ENCODE results near the gene SPG21. TPM values are rescaled to one million over a fixed set of nuclear protein-coding genes. Genes with fewer than 3 reads are reported as not detected.

Gene SPG21
- total RNA-seq, 1 donor from 2014 or later, result 93.7 TPM

DNA sequence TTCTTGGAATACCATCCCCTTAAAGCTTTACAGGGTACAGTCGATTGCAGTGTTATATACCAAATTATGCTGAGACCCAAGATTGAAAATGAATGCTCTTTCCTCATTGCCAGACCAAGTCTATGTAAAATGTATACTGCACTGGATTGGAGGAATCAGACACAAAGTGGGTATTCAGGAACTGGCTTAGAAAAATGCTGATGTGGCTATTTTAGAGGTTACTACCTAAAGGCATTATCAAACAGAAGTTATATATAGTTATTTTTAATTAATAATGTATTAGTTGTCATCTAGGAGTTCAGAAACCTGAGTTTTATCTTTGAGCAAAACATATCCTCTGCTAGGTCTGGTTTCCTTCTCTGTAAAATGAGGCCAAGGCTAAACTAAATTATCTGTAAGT lies 3.6 kb upstream of the SPG21 start:
- DNase-seq (ENCODE audit: low spot score), result no peak

DNA sequence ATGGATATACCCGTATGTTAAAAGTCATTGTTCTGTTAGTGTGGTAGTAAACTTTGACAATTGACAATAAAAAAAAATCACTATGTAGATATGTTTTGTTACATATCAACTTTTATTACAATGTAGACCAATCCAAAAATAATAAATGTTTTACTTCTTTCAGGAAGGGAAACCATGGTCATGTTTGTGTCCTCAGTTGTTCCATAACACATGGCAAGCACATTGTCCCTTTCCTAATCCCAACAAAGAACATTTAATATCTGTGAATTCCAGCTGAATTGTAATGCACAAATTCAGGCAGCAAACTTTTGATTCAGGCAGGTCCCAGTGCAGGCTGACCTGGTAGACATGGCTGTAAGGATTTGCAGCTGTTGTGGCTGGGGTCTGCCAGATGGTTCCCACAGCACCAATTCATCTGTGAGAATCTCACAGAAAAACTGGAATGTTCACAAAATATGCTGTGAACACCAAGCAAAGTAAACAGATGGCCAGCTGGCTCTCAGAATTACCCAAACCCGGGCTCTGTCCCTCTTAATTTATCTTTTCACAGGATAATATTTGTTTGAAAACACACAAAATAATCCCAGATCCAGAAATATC lies 1.9 kb upstream of the SPG21 start:
- DNase-seq (ENCODE audit: low spot score), result no peak

DNA sequence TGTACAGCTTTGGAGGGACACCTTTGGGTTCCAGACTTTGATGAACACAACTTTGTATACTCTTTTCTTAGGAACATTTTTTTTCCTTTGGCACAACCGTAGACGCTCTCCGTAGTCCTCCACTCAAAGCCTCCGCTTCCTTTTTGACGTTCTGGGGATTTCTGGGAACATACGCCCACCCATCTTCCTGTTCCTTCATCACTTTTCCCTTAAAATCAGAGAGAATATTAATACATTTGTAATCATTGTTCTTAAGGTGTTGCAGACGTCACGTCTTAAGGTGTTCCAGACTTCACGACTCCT lies 405 bp upstream of the SPG21 start:
- no peak for DNase-seq (ENCODE audit: low spot score)

DNA sequence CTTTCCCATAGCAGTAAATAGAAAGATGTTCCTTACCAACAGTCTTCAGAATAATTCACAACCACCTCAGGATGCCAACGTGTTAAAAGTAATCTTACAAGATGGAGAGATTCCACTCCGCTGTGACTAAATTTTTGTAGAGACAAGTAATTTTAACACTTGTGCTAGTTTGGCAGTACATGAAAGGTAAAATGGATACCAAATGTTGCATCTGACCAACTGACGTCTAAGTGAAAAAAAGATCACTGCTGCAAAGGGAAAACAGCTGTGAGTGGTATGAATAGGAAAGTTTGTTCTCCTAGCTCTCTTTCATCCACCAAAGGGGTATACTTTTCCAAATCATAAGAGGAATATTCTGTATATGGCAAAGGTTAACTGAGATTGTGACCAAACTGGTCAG lies 2.6 kb downstream of the SPG21 start:
- DNase-seq (ENCODE audit: low spot score), result no peak

DNA sequence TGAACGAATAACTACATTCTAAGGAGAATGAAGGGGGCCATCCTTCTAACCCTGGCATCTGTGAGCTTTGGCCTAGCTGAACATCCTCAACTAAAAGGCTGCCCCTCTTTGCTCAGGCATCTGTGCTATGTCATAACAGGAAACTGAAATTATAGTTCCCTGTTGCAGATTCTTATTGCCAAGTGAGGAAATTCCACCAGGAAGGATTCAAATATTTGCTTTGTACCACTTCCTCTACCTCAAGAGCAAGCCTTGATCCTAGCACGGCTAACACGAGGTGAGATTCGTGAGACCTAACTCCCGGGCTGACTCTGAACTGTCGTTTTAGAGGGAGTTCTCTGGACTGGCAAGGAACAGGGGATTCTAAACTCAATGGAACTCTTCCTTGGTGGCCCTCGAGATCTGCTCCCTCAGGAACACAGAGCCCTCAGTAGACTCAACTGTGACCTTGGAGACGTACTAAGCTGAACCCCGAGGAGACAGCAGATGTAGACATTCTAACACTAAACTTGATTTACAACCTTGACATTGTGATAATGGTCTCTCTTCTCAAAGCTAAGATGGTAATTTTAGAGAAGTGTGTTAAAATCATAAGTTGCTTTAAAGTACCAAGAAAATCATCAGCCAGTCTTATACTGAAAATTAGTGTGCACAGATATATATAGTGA lies 4.2 kb downstream of the SPG21 start:
- DNase-seq (ENCODE audit: low spot score), result no peak

DNA sequence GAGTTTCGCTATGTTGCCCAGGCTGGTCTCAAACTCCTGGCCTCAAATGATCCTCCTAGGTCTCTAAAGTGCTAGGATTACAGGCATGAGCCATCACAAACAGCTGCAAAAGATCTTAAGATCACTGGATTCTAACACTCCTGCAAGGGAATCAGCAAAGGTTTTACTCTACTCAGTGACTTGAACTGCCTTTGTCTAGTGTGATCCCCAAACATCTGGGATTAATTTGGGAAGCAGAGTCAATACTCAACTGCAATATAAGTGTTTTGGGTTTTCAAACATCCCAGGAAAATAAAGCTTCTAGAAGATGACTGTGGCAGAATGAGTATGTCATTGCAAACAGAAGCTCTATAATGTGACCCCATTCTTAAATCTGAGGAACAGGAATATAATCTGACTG lies 7.2 kb downstream of the SPG21 start:
- DNase-seq (ENCODE audit: low spot score), result no peak

DNA sequence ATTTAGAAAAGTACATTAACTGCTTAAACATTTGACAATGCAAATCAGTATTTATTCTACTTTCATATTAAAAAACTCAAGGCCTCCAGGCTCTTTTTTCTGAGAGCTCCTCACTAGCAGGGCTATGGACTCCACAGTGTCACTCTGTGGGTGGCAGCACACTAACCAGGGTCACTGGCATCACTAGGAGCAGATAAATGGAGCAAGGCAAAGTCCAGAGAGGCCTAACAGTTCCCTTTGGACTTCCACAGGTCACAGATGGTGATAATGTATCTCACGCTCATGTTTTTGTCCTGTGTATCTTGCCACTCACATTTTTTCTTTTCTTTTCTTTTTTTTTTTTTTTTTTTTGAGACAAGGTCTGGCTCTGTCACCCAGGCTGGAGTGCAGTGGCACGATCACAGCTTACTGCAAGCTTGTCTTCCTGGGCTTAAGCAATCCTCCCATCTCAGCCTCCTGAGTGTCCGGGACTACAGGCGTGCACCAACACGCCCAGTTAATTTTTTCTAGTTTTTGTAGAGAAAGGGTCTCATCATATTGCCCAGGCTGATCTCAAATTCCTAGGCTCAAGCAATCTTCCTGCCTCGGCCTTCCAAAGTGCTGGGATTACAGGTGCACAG lies 7.8 kb downstream of the SPG21 start:
- no peak for DNase-seq (ENCODE audit: low spot score)

DNA sequence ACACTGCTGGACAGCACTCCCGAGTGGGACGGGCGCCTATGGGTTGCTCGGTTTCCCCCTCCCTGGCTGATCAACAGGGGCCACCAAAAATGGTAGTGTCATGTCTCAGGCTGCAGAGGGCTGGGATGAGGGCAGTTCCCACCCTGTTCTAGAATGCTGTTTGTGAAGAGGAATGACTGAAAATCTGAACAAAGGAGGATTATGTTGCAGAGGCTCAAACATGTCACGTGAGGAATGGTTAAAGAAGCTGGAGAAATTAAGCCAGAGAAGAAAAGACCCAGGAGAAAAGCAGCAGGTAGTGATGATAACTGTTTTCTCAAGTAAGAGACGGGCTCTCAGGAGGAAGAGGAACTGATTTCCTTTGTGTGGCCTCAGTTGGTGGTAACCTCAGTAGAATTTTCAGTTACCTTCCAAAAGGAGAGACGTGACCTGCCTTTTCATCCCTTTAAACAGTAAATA lies 10.4 kb downstream of the SPG21 start:
- no peak for DNase-seq (ENCODE audit: low spot score)

DNA sequence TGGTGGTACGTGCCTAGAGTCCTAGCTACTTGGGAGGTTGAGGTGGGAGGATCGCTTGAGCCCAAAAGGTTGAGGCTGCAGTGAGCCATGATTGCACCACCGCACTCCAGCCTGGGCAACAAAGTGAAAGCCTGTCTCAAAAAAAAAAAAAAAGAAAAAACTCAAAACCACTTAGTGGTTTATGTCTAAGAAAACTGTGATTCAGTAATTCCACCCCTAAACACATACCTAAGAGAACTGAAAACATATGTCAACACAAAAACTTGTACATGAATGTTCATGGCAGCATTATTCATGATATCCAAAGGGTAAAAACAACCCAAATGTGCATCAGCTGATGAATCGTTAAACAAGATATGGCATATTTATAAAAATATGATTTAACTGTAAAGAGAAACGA lies 14.3 kb downstream of the SPG21 start:
- DNase-seq (ENCODE audit: low spot score), result no peak

DNA sequence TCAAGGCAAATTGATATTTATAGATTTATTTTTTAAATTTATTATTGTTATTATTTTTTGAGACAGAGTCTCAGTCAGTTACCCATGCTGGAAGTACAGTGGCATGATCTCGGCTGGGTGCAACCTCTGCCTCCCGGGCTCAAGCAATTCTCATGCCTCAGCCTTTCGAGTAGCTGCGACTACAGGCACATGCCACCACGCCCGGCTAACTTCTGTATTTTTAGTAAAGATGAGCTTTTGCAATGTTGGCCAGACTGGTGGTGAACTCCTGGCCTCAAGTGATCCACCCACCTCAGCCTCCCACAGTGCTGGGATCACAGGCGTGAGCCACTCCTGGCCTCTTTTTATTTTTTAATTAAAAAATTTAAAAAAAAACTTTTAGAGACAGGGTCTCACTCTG lies 19.0 kb downstream of the SPG21 start:
- no peak for DNase-seq (ENCODE audit: low spot score)

DNA sequence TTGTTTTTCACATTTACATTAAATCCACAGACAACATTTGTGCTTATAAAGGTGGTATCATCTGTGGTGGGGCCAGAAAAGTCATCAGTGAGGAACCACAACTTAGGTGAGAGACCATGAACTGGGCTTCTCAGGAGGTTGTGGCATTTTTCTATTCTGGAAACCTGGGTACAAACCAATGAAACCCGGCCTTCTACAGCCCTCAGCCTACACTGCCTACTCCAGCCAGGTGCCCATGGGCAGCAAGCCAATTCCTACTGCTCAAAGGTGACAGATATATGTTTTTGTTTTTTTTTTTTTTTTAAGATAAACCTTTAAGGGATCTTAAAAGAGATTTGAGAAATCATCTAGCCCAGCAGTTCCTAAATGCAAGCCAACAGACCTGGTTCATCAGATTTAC lies 20.3 kb downstream of the SPG21 start:
- no peak for DNase-seq (ENCODE audit: low spot score)

DNA sequence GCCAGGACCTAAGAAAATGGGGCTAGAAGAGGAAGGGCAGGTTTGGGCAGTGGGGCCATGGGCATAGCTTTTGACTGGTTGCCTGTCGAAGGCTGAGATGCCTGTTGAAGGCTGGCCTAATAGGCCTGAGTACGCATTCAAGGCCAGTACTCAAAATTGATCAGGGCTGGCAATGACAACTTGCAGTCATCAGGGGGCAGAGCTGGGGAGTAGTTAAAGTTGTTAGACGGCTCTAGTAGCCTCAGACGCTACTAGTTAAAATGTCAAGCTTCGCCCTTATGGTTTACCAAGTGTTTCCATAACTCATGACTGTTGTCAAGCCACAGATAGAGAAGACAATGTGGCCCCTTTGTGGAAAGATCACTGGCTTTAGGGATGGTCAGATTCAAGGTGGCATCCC lies 28.7 kb downstream of the SPG21 start:
- no peak for DNase-seq (ENCODE audit: low spot score)

DNA sequence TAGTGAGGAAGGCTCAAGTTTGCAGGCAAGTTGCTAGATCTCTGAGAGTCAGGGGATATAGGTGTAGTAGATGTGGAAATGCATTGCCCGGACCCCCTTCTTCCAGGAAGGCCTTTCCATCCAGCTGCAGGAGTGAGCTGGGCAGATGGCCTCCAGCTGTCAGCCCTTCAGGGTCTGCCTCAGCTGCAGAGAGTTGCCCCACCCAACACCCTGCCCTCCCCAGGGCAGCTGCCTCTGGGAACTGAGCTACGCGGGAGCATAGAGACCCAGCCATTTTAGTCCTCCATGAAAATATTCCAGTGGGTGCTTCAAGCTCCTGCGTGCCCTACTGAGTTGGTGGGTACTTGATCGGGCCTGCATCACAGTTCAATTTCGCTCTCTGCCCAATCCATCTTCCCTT lies 29.6 kb downstream of the SPG21 start:
- no peak for DNase-seq (ENCODE audit: low spot score)

DNA sequence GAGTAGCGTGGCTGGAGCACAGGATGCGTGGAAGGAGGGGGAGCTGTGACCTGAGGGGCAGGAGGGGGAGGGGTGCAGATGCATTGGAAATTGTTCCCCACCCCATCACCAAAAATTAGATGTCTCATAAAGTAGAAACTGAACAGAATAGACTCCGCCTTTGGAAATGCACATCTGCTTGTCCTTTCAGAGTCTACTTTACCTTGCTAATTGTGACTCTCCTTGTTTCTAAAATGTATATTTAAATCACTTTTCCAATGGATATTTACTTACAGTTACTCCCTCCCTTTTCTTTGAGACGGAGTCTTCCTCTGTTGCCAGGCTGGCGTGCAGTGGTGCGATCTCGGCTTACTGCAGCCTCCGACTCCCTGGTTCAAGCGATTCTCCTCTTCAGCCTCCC lies 30.6 kb downstream of the SPG21 start:
- DNase-seq (ENCODE audit: low spot score), result no peak

DNA sequence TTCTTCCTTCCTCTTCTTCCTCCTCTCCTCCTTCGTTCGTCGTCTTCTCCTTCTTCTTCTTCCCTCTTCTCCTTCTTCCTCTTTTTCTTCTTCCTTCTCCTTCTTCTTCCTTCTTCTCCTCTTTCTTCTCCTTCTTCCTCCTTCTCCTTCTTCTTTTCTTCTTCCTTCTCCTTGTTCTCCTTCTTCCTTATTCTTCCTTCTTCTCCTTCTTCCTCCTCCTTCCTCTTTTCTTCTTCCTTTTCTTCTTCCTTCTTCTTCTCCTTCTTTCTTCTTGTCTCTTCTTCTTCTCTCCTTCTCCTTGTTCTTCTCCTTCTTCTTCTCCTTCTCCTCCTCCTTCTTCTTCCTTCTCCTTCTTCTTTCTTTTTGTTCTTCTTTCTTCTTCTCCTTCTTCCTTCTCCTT lies 35.3 kb downstream of the SPG21 start:
- DNase-seq (ENCODE audit: low spot score), result no peak

DNA sequence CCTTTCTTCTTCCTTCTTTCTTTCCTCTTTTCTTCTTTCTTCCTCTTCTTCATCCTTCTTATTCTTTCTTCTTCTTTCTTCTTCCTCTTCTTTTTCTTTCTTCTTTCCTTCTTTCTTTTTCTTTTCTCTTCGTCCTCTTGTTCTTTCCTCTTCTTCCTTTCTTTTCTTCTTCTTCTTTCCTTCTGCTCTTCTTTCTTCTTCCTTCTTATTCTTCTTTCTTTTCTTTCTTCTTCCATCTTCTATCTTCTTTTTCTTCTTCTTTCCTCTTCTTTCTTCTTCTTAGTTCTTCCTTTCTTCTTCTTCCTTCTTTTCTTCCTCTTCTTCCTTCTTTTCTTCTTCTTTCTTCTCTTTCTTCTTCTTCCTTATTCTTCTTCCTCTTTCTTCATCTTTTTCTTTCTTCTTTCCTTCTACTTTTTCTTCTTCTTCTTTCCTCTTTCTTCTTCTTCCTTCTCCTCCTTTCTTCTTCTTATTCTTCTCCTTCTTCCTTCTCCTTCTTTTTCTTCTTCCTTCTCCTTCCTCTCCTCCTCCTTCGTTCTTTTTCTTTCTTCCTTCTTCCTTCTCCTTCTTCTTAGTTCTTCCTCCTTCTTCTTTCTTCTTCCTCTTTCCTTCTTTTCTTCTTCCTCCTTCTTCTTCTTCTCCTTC lies 37.8 kb downstream of the SPG21 start:
- DNase-seq (ENCODE audit: low spot score), result no peak

DNA sequence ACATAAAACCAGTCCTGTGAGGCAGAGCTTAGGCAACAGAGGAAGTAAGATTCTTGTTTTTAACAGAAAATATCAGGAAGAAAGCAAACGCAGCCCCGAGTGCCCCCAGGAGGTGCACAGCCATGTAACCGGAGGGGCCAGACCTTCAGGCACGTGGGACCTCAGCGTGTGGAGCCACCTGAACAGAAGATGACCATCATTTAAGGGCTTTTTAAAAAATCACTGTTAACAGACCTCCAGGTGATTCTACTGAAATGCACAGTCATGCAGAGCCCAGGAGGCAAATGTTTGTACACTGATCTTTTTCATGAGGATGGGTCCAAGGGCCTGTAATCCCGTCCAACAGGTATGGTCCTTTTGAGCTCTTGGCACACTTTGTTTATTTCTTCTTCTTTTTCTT lies 38.8 kb downstream of the SPG21 start:
- DNase-seq (ENCODE audit: low spot score), result peak; percentile 37

DNA sequence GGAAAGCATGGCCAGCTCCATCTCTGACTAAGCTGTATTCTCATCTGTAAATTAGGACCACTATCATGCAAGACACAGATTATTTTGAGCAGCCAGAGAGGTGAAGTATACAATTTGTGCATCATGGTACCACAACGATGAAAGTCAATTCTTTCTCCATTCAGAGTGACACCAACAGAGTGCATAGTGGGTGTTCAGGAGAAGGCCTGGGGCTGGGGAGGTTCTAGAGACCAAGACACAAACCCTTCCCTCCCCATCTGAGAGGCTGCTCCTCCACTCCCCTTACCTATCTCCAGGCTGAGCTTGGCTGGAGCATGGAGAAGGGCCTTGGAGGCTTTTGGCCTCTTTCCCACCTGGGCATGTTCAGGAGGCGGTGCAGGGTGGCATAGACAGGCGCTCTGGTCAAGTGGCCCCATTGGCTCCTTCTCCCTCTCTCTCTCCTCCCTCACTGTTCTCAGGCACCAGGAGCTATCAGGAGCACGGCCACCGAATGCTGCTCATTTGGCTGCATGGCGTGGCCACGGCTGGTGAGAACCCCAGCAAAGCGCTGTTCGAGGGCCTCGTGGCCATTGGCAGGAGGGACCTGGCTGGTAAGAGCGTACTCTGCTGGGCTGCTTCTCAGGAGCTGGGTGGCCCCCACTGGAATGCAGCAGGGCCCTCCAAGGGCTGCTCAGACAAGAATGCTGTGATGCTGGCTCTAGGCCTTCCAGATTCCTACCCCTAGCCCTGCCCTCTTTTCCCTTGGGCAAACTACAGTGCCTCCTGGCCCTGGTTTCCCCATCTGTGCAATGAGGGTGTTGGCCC lies 40.1 kb downstream of the SPG21 start:
- DNase-seq (ENCODE audit: low spot score), result peak; percentile 76

DNA sequence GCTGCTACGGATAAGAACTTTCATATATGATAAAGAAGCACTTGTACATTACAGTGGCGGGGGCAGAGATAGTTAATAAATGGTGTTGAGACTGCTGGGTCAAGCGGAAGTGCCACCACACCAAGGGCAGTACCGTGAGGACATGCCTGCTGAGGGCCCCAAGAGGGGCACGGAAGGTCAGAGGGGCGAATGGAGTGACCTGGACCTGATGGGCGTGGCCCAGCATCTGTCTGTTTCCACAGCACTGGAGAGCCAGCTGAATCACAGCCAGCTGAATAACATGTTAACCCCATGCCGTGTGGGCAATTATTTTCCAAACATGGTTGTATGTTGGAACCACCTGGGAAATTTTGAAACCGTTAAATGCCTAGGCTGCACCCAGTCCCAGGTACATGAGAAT lies 40.8 kb downstream of the SPG21 start:
- peak; percentile 71 for DNase-seq (ENCODE audit: low spot score)

DNA sequence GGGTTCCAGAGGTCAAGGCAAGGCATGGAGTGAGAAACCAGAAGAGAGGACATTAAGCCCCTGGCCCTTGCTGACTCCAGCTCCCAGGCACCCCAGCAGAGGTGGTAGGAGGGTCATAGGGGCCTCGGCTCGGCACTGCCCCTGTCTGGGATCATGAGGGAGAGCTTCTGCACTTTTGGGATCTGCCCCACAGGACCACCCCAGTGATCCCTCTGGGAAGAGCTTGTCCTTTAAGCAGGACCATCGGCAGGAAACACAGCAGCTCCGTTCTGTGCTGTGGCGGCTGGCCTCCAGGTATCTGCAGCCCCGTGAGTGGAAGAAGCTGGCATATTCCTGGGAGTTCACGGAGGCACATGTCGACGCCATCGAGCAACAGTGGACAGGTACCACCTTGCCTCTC lies 42.5 kb downstream of the SPG21 start:
- DNase-seq (ENCODE audit: low spot score), result peak; percentile 65

DNA sequence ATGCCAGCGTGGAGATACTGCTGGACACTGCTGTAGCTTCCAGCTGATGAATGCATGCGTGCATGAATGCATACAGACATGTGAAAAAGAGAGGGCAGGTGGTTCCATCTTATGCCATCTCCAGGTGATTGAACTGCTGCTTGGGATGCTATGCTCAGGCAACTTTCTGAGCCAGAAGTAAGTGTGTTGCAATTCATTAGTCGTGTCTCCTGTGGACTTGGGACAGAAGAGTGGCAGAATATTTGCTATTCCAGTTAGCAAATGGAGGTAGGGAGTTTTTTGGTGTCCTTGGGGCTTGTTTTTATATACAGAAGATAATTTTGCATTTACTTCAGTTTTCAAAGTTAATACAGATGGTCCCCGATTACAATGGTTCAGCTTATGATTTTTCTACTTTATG lies 44.8 kb downstream of the SPG21 start:
- no peak for DNase-seq (ENCODE audit: low spot score)
